HepG2 (cell line): ENCODE data around the gene HAT1. TPM values are rescaled to one million over a fixed set of nuclear protein-coding genes. Genes with fewer than 3 reads are reported as not detected.
A peak's percentile ranks its signal among the peaks of the same experiment; 100 is the strongest.

Experiments used
- ELK4 ChIP-seq: sonication (generic); formaldehyde crosslinking; IDR thresholded peaks from 2 replicates; pipeline ENCODE4 v1.9.0; 2021; ENCODE audit warnings: missing genetic modification reagents, borderline replicate concordance
- GLI4 ChIP-seq: sonication (generic); formaldehyde crosslinking; IDR thresholded peaks from 2 replicates; pipeline ENCODE4 v1.5.1; 2020; ENCODE audit warnings: missing genetic modification reagents, mild to moderate bottlenecking, moderate library complexity, borderline replicate concordance
- HNRNPL ChIP-seq: fragments of 200-400 bp; formaldehyde crosslinking; IDR thresholded peaks from 2 replicates; pipeline ENCODE4 v1.6.1; 2017; ENCODE audit warnings: mild to moderate bottlenecking, low read depth, low read length
- PAWR ChIP-seq: sonication (generic); formaldehyde crosslinking; IDR thresholded peaks from 2 replicates; pipeline ENCODE4 v1.4.0; 2020; ENCODE audit warnings: missing genetic modification reagents, mild to moderate bottlenecking, borderline replicate concordance
- PHF5A ChIP-seq: IDR thresholded peaks from one replicate; pipeline ENCODE4 v1.6.1; 2018; ENCODE audit warnings: low read depth, missing genetic modification reagents; ENCODE audit not compliant: unreplicated experiment
- RARA ChIP-seq: IDR thresholded peaks from 2 replicates; pipeline ENCODE4 v1.6.1; 2016; ENCODE audit warnings: missing genetic modification reagents, missing compliant biosample characterization
- TFAP4 ChIP-seq: sonication (generic); IDR thresholded peaks from 2 replicates; pipeline ENCODE4 v1.6.1; 2016; ENCODE audit warnings: low read depth, borderline replicate concordance
- ZBED4 ChIP-seq: sonication (generic); formaldehyde crosslinking; IDR thresholded peaks from 2 replicates; pipeline ENCODE4 v1.4.0; 2020; ENCODE audit warnings: missing genetic modification reagents, borderline replicate concordance
- ZNF34 ChIP-seq: sonication (generic); formaldehyde crosslinking; IDR thresholded peaks from 2 replicates; pipeline ENCODE4 v1.4.0; 2020; ENCODE audit warnings: mild to moderate bottlenecking, missing genetic modification reagents, borderline replicate concordance
- ZNF543 ChIP-seq: sonication (generic); formaldehyde crosslinking; IDR thresholded peaks from 2 replicates; pipeline ENCODE4 v1.4.0; 2020; ENCODE audit warnings: mild to moderate bottlenecking, missing genetic modification reagents
- ZNF687 ChIP-seq: sonication (generic); formaldehyde crosslinking; IDR thresholded peaks from 2 replicates; pipeline ENCODE4 v1.5.1; 2020; ENCODE audit warnings: mild to moderate bottlenecking, missing genetic modification reagents, moderate library complexity
- ZNF703 ChIP-seq: sonication (generic); formaldehyde crosslinking; IDR thresholded peaks from 2 replicates; pipeline ENCODE4 v1.5.1; 2020; ENCODE audit warnings: missing genetic modification reagents, mild to moderate bottlenecking, moderate library complexity, borderline replicate concordance
- polyA plus RNA-seq, 8 experiments: library from polyadenylated mRNA; depleted of rRNA in 3 of 8; stranded (reverse) in 7 of 8; unstranded in 1 of 8; fragments of >200 nt; fragmentation: Illumina TruSeq in 4 of 8; extraction: Trizol in 4 of 8; gene quantifications; 2 replicates each; pipeline versions ENCODE4 v1.2.1 to v1.2.3, GENCODE V29; 2011 to 2016; ENCODE audit warnings: low read depth in 4 of 8, missing spikeins in 1 of 8, mixed read lengths in 1 of 8; ENCODE audit not compliant: insufficient read depth in 1 of 8
- total RNA-seq, 5 experiments: library from RNA; depleted of rRNA; stranded (reverse); fragments of >200 nt; fragmentation: Illumina TruSeq; extraction: Trizol; gene quantifications; 2 replicates each; pipeline ENCODE4 v1.2.3, GENCODE V29; 2016; ENCODE audit warnings: low read depth in 1 of 5

HAT1 gene
- total and polyA plus RNA-seq, 2 of the 13 experiments (the other 11 are each of a cell fraction or from before 2014, with no cell fraction given) = 45.4 to 119 TPM

GRCh38 chr2:171922230-171923022 is at the start of gene HAT1 (continued):
- TF ChIP-seq ZBED4 (CRISPR knock-in tag) (peak; percentile 67; the same call in 1 of the 2 replicates), GLI4 (peak; percentile 61; the same call in 1 of the 2 replicates), ELK4 (CRISPR knock-in tag) (no peak), ZNF543 (no peak; the same call in 1 of the 2 replicates), PHF5A (CRISPR knock-in tag) (peak; percentile 41), HNRNPL (0 out of 2 replicates have a peak, but pooled peaks have one; percentile 27), ZNF703 (CRISPR knock-in tag) (no peak), ZNF687 (CRISPR knock-in tag) (peak; percentile 91), ZNF34 (CRISPR knock-in tag) (peak; percentile 31; the same call in 1 of the 2 replicates), TFAP4 (peak; percentile 86; the same call in 1 of the 2 replicates), RARA (CRISPR knock-in tag) (0 out of 2 replicates have a peak, but pooled peaks have one; percentile 21), PAWR (CRISPR knock-in tag) (no peak)
